Putamen (tissue), 1 donor: Measurements from ENCODE around the gene PREX1.
"Not testable (repeated sequence)": the region's sequence is repeated elsewhere in the genome, so short reads cannot be mapped to it uniquely, and the experiment has no call there.

ENCODE experiments used
- DNase-seq: peaks from one replicate; pipeline ENCODE4 v3.0.0-alpha.2; 2016; ENCODE audit warnings: low spot score

Gene PREX1

GRCh38 chr20:48603116-48603818 lies 224.5 kb downstream of the PREX1 start:
- no peak for DNase-seq

- DNase-seq, result no peak
Observed at GRCh38 chr20:48601798-48602197, 226.0 kb downstream of the PREX1 start.

- DNase-seq, result no peak
Observed at GRCh38 chr20:48600470-48600945, 227.3 kb downstream of the PREX1 start.

GRCh38 chr20:48599748-48600469 lies 227.9 kb downstream of the PREX1 start:
- no peak for DNase-seq

GRCh38 chr20:48599106-48599747 lies 228.6 kb downstream of the PREX1 start:
- no peak for DNase-seq

DNA sequence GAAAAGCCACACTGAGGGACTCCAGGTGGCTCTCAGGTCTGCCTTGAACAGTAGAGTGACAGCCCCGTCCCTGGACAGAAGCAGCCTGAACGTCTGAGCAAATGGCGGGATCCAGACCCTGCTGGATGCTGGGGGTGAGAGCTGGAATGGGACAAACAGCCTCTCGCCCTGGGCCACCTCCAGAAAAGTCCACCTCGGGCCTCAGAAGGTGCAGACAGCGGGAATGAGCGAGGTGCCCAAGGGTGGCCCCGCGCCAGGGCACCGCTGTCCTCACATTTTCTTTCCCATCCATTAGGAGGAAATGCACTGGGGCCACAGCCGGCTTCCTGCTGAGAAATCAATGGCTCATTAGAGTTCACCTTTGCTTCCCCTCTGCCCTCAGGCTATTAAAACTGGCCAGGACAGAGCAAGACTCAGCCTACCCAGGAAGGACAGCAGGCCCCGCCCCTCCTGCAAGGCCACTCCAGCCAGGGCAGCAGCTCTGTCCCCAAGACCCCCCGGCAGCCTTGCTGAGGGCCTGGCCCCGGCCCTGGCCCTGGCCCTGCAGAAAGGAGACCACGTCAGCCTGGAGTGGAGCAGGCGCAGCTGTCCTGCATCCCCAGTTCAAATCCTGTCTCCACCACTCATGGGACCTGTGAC lies 229.4 kb downstream of the PREX1 start:
- not testable (repeated sequence) for DNase-seq

DNA sequence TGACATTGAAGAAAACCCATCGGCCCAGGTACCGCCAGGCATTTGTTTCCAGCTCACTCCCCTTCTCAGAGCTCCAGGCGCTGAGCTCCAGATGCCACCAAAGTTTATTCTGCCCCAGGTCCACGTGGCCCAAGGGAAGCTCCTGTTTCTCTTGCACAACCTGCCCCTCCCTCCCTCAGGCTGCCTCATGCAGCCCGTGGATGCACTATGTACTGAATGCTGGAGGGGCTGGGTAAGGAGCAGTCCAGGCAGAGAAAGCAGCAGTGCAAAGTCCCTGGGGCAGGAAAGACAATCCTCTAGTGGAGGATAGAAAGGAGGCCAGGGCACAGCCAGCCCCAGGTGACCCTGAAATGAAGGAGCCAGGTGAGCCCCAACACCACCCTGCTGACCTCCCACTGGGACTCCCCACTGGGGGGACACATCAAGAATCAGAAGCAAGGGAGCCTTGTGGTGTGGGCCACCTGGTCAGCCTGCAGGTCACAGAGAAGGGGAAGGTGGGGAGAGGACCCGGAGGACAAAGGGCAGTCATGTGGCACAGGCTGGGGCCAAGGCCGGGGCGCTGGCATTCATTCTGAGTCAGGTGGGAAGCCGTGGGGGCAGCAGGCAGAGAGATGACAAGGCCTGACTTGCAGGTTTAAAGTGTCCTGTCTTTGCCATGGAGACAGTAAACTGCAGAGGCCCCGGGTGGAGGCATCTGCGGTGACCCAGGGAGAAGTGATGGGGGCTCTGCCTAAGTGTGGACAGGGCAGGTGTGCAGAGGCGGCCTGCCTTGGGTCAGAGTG lies 230.1 kb downstream of the PREX1 start:
- no peak for DNase-seq

DNA sequence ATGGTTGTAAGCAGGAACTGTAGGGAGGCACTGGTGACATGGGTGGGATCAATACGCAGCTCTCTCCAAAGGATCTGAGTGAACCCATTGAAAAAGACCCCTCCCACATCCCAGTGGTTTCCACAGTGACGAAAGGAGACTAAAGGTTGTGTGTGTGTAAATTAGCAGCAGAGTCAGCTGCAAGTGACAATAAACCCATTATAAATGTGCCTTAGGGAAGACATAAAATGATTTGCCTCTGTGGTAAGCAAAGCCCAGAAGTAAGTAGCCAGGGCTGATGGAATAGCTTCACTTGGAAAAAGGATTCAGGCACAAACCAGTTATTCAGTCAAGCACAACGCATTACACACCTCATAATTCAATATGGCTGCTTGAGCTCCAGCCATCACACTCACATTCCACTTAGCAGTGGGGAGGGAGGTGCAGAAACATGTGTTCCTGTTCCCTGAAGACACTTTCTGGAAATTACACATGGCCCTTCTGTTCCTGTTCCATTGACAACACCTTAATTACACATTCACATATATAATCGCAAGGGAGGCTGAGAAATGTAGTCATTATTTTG lies 231.4 kb downstream of the PREX1 start:
- no peak for DNase-seq

DNA sequence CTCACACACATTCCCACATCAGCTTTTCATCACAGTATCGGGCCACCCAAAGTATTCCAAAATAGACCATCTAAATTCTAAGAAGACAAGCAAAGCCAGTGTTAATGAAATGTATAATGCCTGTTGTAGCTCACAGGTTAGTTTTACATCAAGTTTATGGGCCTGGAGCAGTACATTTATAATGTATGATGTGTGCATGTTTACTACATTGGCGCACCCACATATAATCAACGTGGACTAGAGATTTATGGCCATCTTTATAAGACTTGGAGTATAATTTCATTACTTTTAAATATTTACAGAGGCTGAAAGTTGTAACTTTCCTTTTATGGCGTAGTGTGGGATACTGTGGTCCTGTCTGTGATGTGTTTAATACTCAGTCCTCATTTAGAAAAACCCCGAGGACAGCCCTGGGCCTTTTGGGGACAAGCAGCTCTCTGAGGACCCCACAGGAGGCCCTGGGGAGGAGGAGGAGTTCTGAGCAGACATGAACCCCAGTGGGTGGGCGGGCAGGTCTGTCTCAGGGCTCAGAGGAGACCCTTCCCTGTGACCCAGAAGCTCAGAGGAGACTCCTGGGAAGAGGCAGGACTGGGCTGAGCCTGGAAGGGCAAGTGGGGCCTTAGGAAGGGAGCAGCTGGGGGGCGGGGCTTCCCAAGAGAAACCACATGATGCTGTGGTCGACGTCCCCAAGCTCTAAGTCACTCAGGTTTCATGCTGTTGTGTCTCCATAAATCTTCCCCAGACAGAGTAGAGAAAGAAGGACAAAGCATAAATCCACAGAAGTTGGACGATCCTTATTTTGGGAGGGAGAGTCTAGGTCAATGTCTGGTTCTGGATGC lies 232.1 kb downstream of the PREX1 start:
- no peak for DNase-seq

DNA sequence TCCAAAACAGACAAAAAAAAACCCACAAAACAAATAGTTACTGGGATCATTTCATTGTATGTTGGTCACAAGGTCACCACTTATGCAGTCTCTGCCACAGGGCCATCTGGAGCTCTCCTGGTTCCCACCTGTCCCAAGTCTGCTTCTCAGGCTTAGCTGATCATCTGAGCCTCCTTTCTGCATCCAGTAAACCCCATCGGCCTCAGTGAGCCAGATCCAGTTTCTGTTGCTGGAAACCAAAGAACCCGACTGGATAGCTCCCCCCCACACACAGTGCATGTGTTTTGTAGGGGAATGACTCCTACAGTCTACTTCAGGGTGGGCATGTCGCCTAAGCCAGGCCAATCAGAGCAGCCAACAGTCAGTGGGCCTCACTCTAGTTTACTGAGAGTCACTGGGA lies 233.3 kb downstream of the PREX1 start:
- no peak for DNase-seq

- DNase-seq, result no peak
Observed at GRCh38 chr20:48592107-48592940, 235.5 kb downstream of the PREX1 start.

GRCh38 chr20:48586730-48587129 lies 241.1 kb downstream of the PREX1 start:
- no peak for DNase-seq

DNA sequence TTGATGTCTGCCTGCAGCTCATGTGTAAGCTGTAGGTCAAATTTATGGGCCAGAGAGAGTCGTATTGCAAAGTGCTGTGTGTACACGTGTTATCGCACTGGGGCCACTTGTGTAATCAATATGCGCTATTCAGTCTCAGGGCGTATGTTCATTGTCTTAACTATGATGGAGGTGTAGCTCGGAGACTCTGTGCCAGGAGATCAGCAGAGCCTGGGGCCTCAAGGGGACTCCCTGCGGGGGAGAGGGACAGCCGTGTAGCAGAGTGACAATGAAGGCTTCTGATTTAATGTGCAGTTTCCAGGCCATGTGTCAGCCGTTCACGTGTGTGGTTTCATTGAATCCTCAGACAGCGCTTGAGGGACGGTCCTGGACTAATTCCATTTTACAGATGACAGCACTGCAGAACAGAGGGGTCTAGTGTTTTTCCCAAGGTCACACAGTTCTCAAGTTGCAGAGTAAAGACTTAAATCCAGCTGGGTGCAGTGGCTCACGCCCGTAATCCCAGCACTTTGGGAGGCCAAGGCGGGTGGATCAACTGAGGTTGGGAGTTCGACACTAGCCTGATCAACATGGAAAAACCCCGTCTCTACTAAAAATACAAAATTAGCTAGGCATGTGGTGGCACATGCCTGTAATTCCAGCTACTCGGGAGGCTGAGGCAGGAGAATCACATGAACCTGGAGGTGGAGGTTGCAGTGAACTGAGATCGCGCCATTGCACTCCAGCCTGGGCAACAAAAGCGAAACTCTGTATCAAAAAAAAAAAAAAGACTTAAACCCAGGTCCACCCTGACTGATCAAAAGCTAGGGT lies 242.5 kb downstream of the PREX1 start:
- DNase-seq, result no peak

DNA sequence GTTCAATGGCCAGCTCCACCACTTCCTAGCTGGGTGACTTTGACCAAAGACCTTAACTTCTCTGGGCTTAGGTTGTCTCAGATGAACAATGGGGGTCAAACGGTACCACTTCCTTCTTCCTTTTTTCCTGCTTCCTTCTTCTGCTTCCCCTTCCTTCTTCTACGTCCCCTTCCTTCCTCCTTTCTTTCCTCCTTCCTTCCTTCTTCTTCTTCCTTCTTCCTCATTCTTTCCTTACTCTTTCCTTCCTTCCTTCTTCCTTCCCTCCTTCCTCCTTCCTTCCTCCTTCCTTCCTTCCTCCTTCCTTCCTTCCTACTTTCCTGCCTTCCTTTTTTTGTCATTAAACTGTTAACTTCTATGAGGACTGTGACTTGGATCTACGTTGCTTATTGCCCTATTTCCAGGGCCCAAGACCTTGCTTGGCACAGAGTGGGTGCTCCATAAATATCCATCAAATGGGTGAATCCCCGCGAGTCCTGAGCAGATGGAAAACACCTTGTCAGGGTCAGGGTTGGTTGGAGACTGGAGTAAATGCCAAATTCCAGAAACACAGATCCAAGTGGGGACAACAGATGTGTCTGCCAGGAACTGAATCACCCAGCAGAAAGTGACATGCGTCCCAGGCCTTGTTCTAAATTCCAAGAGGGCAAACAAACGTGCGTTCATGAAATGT lies 243.3 kb downstream of the PREX1 start:
- no peak for DNase-seq

DNA sequence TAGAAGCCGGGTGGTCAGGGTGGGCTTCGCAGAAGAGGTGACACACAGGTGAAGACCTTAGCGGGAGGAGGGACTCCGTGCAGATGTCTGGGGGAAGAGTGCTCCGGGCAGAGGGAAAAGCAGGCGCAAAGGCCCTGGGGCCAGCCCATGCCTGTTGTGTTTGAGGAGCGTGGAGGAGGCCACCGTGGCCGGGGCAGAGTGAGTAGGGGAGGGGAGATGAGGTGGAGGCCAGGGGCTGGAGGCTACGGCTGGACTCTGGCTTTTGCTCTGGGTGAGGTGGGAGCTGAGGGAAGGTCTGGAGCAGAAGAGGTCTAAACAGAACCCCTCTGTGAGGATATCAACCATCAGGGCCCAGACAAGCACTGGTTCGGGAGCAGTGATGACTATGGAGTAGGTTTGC lies 244.0 kb downstream of the PREX1 start:
- DNase-seq, result no peak

DNA sequence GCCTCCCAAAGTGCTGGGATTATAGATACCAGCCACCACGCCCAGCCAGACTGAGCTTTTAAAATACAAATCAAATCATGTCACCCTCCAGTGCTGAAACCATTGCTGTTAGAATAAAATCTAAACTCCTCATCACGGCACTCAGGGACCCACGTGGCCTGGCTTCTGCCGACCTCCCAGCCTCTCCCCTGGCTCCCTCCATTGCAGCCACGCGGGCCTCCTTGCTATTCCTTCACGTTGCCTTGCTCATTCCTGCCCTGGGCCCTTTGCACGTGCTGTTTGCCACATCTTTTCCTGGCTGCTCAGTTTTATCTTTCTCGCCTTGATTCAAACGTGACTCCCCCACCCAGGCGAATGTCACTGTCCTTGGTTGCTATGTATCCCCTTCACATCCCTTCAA lies 244.6 kb downstream of the PREX1 start:
- DNase-seq, result no peak

DNA sequence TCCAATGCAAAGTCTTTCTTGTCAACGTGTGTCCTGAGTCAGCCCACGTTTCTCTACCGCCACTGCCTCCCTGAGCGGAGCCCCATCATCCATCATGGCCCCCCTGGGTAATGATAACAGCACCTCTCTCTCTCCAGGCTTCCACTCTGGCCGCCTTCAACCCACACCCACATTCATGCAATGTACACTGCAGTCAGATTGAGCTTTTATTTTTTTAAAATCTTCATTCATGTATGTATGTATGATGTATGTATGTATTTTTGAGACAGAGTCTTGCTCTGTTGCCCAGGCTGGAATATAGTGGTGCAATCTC lies 245.2 kb downstream of the PREX1 start:
- DNase-seq, result no peak

DNA sequence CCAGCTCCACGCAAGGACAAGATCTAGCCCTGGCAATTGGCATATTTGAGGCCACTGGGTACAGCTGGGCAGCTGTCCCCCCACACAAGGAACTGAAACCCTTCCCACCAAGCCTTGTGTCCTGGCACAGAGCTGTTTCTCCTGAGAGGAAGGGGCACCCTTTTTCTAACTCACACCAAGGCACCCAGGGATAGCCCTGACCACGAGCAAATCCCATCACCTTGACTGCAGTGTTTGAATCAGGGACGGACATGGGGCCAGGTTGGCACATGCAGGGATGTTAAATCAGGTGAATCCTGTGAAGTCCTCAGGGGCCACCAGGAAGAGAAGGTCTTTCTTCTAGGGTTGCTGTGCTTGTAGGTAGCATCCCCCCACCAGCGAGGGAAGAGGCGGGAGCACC lies 246.6 kb downstream of the PREX1 start:
- no peak for DNase-seq
